HG02642 (cell line): Measurements from ENCODE around the gene ACTR1B.
"Not testable (repeated sequence)": the region's sequence is repeated elsewhere in the genome, so short reads cannot be mapped to it uniquely, and the experiment has no call there.

Experiments used
- ATAC-seq: cut with Tn5 transposase; IDR thresholded peaks from one replicate; pipeline ENCODE4 v1.9.1; 2021; ENCODE audit warnings: mild to moderate bottlenecking; ENCODE audit not compliant: unreplicated experiment, poor library complexity

The ACTR1B gene

GRCh38 chr2:97691166-97691565 is 27.3 kb upstream of the ACTR1B start:
- ATAC-seq, result no peak

GRCh38 chr2:97688062-97688827 is 24.4 kb upstream of the ACTR1B start:
- ATAC-seq, result no peak

- ATAC-seq, result not testable (repeated sequence)
Measured at GRCh38 chr2:97687235-97687634, 23.4 kb upstream of the ACTR1B start.

- no peak for ATAC-seq
Measured at GRCh38 chr2:97678298-97678697, 14.5 kb upstream of the ACTR1B start.

- ATAC-seq, result no peak
Measured at GRCh38 chr2:97677480-97677879, 13.6 kb upstream of the ACTR1B start.

- ATAC-seq, result no peak
Measured at GRCh38 chr2:97676620-97677019, 12.8 kb upstream of the ACTR1B start.

GRCh38 chr2:97675430-97676113 is 11.7 kb upstream of the ACTR1B start:
- no peak for ATAC-seq

- no peak for ATAC-seq
Measured at GRCh38 chr2:97673915-97674283, 10.1 kb upstream of the ACTR1B start.

GRCh38 chr2:97673182-97673914 is 9.5 kb upstream of the ACTR1B start:
- ATAC-seq, result no peak

- ATAC-seq, result not testable (repeated sequence)
Measured at GRCh38 chr2:97672606-97673140, 8.8 kb upstream of the ACTR1B start.

GRCh38 chr2:97671526-97671925 is 7.7 kb upstream of the ACTR1B start:
- no peak for ATAC-seq

GRCh38 chr2:97670471-97670870 is 6.6 kb upstream of the ACTR1B start:
- ATAC-seq, result no peak

GRCh38 chr2:97669448-97669847 is 5.6 kb upstream of the ACTR1B start, which contains the start of gene C2orf92:
TSS of gene C2orf92 (plus strand) at chr2:97669713. CDS start at chr2:97669789, 76 bp downstream.
- ATAC-seq, result no peak

GRCh38 chr2:97664636-97664970 is 759 bp upstream of the ACTR1B start:
- no peak for ATAC-seq

GRCh38 chr2:97663626-97663961 is 250 bp downstream of the ACTR1B start:
- no peak for ATAC-seq

- ATAC-seq, result peak; percentile 54
Measured at GRCh38 chr2:97662895-97663625, 784 bp downstream of the ACTR1B start.

GRCh38 chr2:97662386-97662894 is 1.4 kb downstream of the ACTR1B start:
- ATAC-seq, result no peak

- no peak for ATAC-seq
Measured at GRCh38 chr2:97661927-97662326, 1.9 kb downstream of the ACTR1B start.

GRCh38 chr2:97660775-97661389 is 3.0 kb downstream of the ACTR1B start:
- no peak for ATAC-seq
